Measurements from ENCODE around the gene RHBG. TPM values are rescaled to one million over a fixed set of nuclear protein-coding genes. Genes with fewer than 3 reads are reported as not detected.
A peak's percentile ranks its signal among the peaks of the same experiment; 100 is the strongest.
"Not testable (repeated sequence)": the region's sequence is repeated elsewhere in the genome, so short reads cannot be mapped to it uniquely, and the experiment has no call there.

Gene RHBG
- not detected for polyA plus RNA-seq

- Mint-ChIP-seq H3K9me3 (no peaks in the 10 kb centered on the region), H3K4me1 (peaks cover 0 to 4% of the 10 kb centered on the region in 2 donors), H3K27me3 (ENCODE audit: low read depth in 3 of 3) (peaks cover 3 to 18% (median 4%) of the 10 kb centered on the region in 3 donors), H3K36me3 (peaks cover 0 to 5% (median 0%) of the 10 kb centered on the region in 3 donors), H3K27ac (no peak within 1 kb of the TSS), H3K4me3 (peak within 1 kb of the TSS in 2 of 5 donors; percentile 49 to 68)
- no peak for DNase-seq
These were observed at the start of gene RHBG for GRCh38 chr1:156368889-156369684. Gene RHBG (plus strand): TSS chr1:156369211. CDS start chr1:156369250, 39 bp downstream.

GRCh38 chr1:156319664-156320063 is 49.3 kb upstream of the RHBG start:
- no peaks in the 10 kb centered on the region for H3K27me3 Mint-ChIP-seq (ENCODE audit: low read depth in 3 of 3)
- peak in 1 of 3 donors; percentile 20 for DNase-seq
- H3K27ac Mint-ChIP-seq: no peak overlapping the region
- peaks cover 17 to 40% (median 23%) of the 10 kb centered on the region in 3 donors for H3K36me3 Mint-ChIP-seq
- H3K9me3 Mint-ChIP-seq: no peaks in the 10 kb centered on the region
- no peaks in the 10 kb centered on the region for H3K4me1 Mint-ChIP-seq
- H3K4me3 Mint-ChIP-seq: no peak overlapping the region

GRCh38 chr1:156320560-156320959 is 48.5 kb upstream of the RHBG start:
- Mint-ChIP-seq H3K4me1 (no peaks in the 10 kb centered on the region), H3K36me3 (peaks cover 21 to 40% (median 27%) of the 10 kb centered on the region in 3 donors), H3K9me3 (no peaks in the 10 kb centered on the region), H3K27ac (no peak overlapping the region), H3K4me3 (no peak overlapping the region), H3K27me3 (ENCODE audit: low read depth in 3 of 3) (no peaks in the 10 kb centered on the region)
- DNase-seq: no peak

GRCh38 chr1:156323179-156323578 is 45.8 kb upstream of the RHBG start:
- not testable (repeated sequence) for H3K4me1 Mint-ChIP-seq; H3K9me3 Mint-ChIP-seq; H3K4me3 Mint-ChIP-seq; H3K27me3 Mint-ChIP-seq (ENCODE audit: low read depth in 3 of 3); DNase-seq; H3K27ac Mint-ChIP-seq
- H3K36me3 Mint-ChIP-seq: peaks cover 11 to 22% (median 14%) of the 10 kb centered on the region in 3 donors

- H3K27ac Mint-ChIP-seq: peak overlapping the region in 4 of 6 donors; percentile 7 to 90 (median 46)
- H3K36me3 Mint-ChIP-seq: peaks cover 0 to 10% (median 5%) of the 10 kb centered on the region in 3 donors
- peaks cover 39 to 53% of the 10 kb centered on the region in 2 donors for H3K4me1 Mint-ChIP-seq
These were observed 32.8 kb upstream of the RHBG start for GRCh38 chr1:156336242-156336641.

GRCh38 chr1:156337052-156337887 is 31.7 kb upstream of the RHBG start:
- peak overlapping the region; percentile 96 to 99 (median 96) for H3K4me3 Mint-ChIP-seq
- H3K27me3 Mint-ChIP-seq (ENCODE audit: low read depth in 3 of 3): peaks cover 6 to 8% (median 8%) of the 10 kb centered on the region in 3 donors
- H3K9me3 Mint-ChIP-seq: no peaks in the 10 kb centered on the region
- no peak for DNase-seq
- H3K27ac Mint-ChIP-seq: peak overlapping the region; percentile 90 to 99 (median 96)
- peaks cover 0 to 10% (median 5%) of the 10 kb centered on the region in 3 donors for H3K36me3 Mint-ChIP-seq
- peaks cover 39 to 53% of the 10 kb centered on the region in 2 donors for H3K4me1 Mint-ChIP-seq

More at GRCh38 chr1:156336242-156336641, 32.8 kb upstream of the RHBG start:
- DNase-seq: no peak
- Mint-ChIP-seq H3K27me3 (ENCODE audit: low read depth in 3 of 3) (peaks cover 6 to 8% (median 8%) of the 10 kb centered on the region in 3 donors), H3K4me3 (peak overlapping the region; percentile 96 to 99 (median 96)), H3K9me3 (no peaks in the 10 kb centered on the region)

- Mint-ChIP-seq H3K4me1 (peaks cover 39 to 53% of the 10 kb centered on the region in 2 donors), H3K4me3 (peak overlapping the region; percentile 96 to 99 (median 96))
- DNase-seq: no peak
These were observed 31.2 kb upstream of the RHBG start for GRCh38 chr1:156337888-156338179.

GRCh38 chr1:156338180-156338976 is 30.6 kb upstream of the RHBG start, which contains the start of the genes CCT3 and TSACC:
Gene CCT3 (minus strand): TSS chr1:156338292. CDS start chr1:156338184, 108 bp downstream.
Gene TSACC (plus strand): TSS chr1:156338526. CDS start chr1:156339758, 1,232 bp downstream.
- DNase-seq: peak; percentile 100
- H3K4me3 Mint-ChIP-seq: peak within 1 kb of the TSS; percentile 96 to 99 (median 96)
- peaks cover 0 to 8% (median 4%) of the 10 kb centered on the region in 3 donors for H3K36me3 Mint-ChIP-seq
- peaks cover 39 to 53% of the 10 kb centered on the region in 2 donors for H3K4me1 Mint-ChIP-seq
- H3K27me3 Mint-ChIP-seq (ENCODE audit: low read depth in 3 of 3): peaks cover 6 to 8% (median 8%) of the 10 kb centered on the region in 3 donors
- peak within 1 kb of the TSS; percentile 90 to 99 (median 96) for H3K27ac Mint-ChIP-seq
- H3K9me3 Mint-ChIP-seq: no peaks in the 10 kb centered on the region

More at GRCh38 chr1:156337888-156338179, 31.2 kb upstream of the RHBG start:
- no peaks in the 10 kb centered on the region for H3K9me3 Mint-ChIP-seq
- H3K36me3 Mint-ChIP-seq: peaks cover 0 to 10% (median 5%) of the 10 kb centered on the region in 3 donors
- peak overlapping the region; percentile 90 to 99 (median 96) for H3K27ac Mint-ChIP-seq
- H3K27me3 Mint-ChIP-seq (ENCODE audit: low read depth in 3 of 3): peaks cover 6 to 8% (median 8%) of the 10 kb centered on the region in 3 donors

GRCh38 chr1:156342166-156342955 is 26.6 kb upstream of the RHBG start:
- H3K4me1 Mint-ChIP-seq: peaks cover 18 to 21% of the 10 kb centered on the region in 2 donors
- DNase-seq: no peak
- H3K4me3 Mint-ChIP-seq: no peak overlapping the region
- H3K27ac Mint-ChIP-seq: no peak overlapping the region
- peaks cover 6 to 14% (median 8%) of the 10 kb centered on the region in 3 donors for H3K27me3 Mint-ChIP-seq (ENCODE audit: low read depth in 3 of 3)
- H3K9me3 Mint-ChIP-seq: no peaks in the 10 kb centered on the region
- H3K36me3 Mint-ChIP-seq: no peaks in the 10 kb centered on the region

- Mint-ChIP-seq H3K4me3 (no peak overlapping the region), H3K36me3 (no peaks in the 10 kb centered on the region), H3K27ac (no peak overlapping the region), H3K27me3 (ENCODE audit: low read depth in 3 of 3) (peaks cover 0 to 7% (median 1%) of the 10 kb centered on the region in 3 donors), H3K9me3 (no peaks in the 10 kb centered on the region), H3K4me1 (peaks cover under 1 to 2% of the 10 kb centered on the region in 2 donors)
- DNase-seq: no peak
These were observed 24.6 kb upstream of the RHBG start for GRCh38 chr1:156344409-156344808.

- H3K36me3 Mint-ChIP-seq; H3K4me1 Mint-ChIP-seq; H3K27ac Mint-ChIP-seq; H3K9me3 Mint-ChIP-seq; H3K4me3 Mint-ChIP-seq; DNase-seq; H3K27me3 Mint-ChIP-seq (ENCODE audit: low read depth in 3 of 3): not testable (repeated sequence)
These were observed 23.0 kb upstream of the RHBG start for GRCh38 chr1:156346035-156346434.

- Mint-ChIP-seq H3K4me1 (no peaks in the 10 kb centered on the region), H3K36me3 (no peaks in the 10 kb centered on the region), H3K9me3 (no peaks in the 10 kb centered on the region), H3K27me3 (ENCODE audit: low read depth in 3 of 3) (peaks cover 0 to 7% (median 4%) of the 10 kb centered on the region in 3 donors), H3K27ac (no peak overlapping the region), H3K4me3 (no peak overlapping the region)
- no peak for DNase-seq
These were observed 22.4 kb upstream of the RHBG start for GRCh38 chr1:156346636-156347035.
